ENCODE measurements around the gene UBTD2. TPM values are rescaled to one million over a fixed set of nuclear protein-coding genes. Genes with fewer than 3 reads are reported as not detected.

The UBTD2 gene
- total RNA-seq, 4 donors from 2014 or later: 6.0 to 35.4 (median 19.0) TPM

- H3K4me3 ChIP-seq: no peak overlapping the region
- H3K27ac ChIP-seq: peak overlapping the region; percentile 59 to 73 (median 62)
- TF ChIP-seq CTCF (IDR thresholded peaks at IDR 0.05): no peak
- no peak for TF ChIP-seq POLR2AphosphoS5 (IDR thresholded peaks at IDR 0.05)
- no peak for TF ChIP-seq EP300 (IDR thresholded peaks at IDR 0.05; ENCODE audit: low read depth)
- no peak for TF ChIP-seq POLR2A (IDR thresholded peaks at IDR 0.05)
- WGBS, 2 donors (ENCODE audit: low coverage in 1 of 2): 45 to 57% methylated on average over 3 of the region's 3 CpGs
- no peaks in the 10 kb centered on the region for H3K27me3 ChIP-seq
- intact Hi-C loops (cut with DNase I; ENCODE audit: low total_unique reads): no loop called here
- peak; percentile 70 for DNase-seq
- peaks cover 11 to 44% (median 15%) of the 10 kb centered on the region in 4 donors for H3K4me1 ChIP-seq
- in situ Hi-C loops (cut with MboI; ENCODE audit: low pct_ligation_motif_present in 1 of 4, low pct_unique_long_range_greater_than_20kb in 1 of 4, low sequenced_read_pairs in 3 of 4): no loop called here
- peaks cover 0 to 25% (median 2%) of the 10 kb centered on the region in 4 donors for H3K36me3 ChIP-seq
- H3K9me3 ChIP-seq: no peaks in the 10 kb centered on the region
These were observed 47.5 kb downstream of the UBTD2 start for GRCh38 chr5:172235827-172236736.

- 18 to 37% methylated on average over 3 to 4 of the region's 4 CpGs for WGBS, 2 donors (ENCODE audit: low coverage in 1 of 2)
- H3K4me3 ChIP-seq: peak overlapping the region in 1 of 4 donors; percentile 1
- no peaks in the 10 kb centered on the region for H3K27me3 ChIP-seq
- peaks cover 0 to 25% (median 2%) of the 10 kb centered on the region in 4 donors for H3K36me3 ChIP-seq
- no peak for DNase-seq
- H3K27ac ChIP-seq: peak overlapping the region; percentile 59 to 73 (median 62)
- H3K4me1 ChIP-seq: peaks cover 11 to 44% (median 15%) of the 10 kb centered on the region in 4 donors
- H3K9me3 ChIP-seq: no peaks in the 10 kb centered on the region
- TF ChIP-seq POLR2AphosphoS5 (IDR thresholded peaks at IDR 0.05): peak in 1 of 3 donors; percentile 24
- TF ChIP-seq CTCF (IDR thresholded peaks at IDR 0.05): no peak
- in situ Hi-C loops (cut with MboI; ENCODE audit: low pct_ligation_motif_present in 1 of 4, low pct_unique_long_range_greater_than_20kb in 1 of 4, low sequenced_read_pairs in 3 of 4): no loop called here
- intact Hi-C loops (cut with DNase I; ENCODE audit: low total_unique reads): no loop called here
These were observed 48.3 kb downstream of the UBTD2 start for GRCh38 chr5:172235132-172235780.

DNA sequence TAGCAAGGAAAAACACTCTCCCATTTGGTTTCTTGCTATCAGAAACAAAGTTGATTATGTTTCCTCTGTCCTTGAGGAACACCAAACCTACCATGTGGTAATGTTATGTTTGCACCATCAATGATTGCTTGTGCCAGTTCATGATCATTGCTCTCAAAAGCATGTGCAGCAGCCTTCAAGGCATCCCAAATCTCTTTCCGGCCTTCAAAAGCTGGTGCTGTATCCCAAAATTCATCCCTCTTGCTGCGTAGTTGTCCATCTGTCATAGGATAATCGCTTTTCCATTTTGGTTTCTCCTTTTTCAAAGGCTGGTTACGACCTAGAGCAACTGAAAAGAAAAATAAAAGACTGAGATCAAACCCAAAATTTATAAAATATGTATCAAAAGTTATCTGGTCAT, 49.5 kb downstream of the UBTD2 start:
- WGBS, 2 donors (ENCODE audit: low coverage in 1 of 2): 98% methylated on average over 4 of the region's 4 CpGs
- Histone ChIP-seq H3K4me1 (peaks cover 11 to 44% (median 15%) of the 10 kb centered on the region in 4 donors), H3K27me3 (no peaks in the 10 kb centered on the region), H3K36me3 (peaks cover 0 to 29% (median 2%) of the 10 kb centered on the region in 4 donors), H3K4me3 (no peak overlapping the region), H3K27ac (peak overlapping the region in 3 of 4 donors; percentile 61 to 73 (median 63)), H3K9me3 (no peaks in the 10 kb centered on the region)
- in situ Hi-C loops (cut with MboI; ENCODE audit: low pct_ligation_motif_present in 1 of 4, low pct_unique_long_range_greater_than_20kb in 1 of 4, low sequenced_read_pairs in 3 of 4): no loop called here
- no peak for DNase-seq
- TF ChIP-seq CTCF (IDR thresholded peaks at IDR 0.05) (no peak), EP300 (IDR thresholded peaks at IDR 0.05; ENCODE audit: low read depth) (no peak), POLR2AphosphoS5 (IDR thresholded peaks at IDR 0.05) (no peak), POLR2A (IDR thresholded peaks at IDR 0.05) (no peak)
- intact Hi-C loops (cut with DNase I; ENCODE audit: low total_unique reads): no loop called here

- no peak overlapping the region for H3K27ac ChIP-seq
- peaks cover 0 to 29% (median 2%) of the 10 kb centered on the region in 4 donors for H3K36me3 ChIP-seq
- intact Hi-C loops (cut with DNase I; ENCODE audit: low total_unique reads): no loop called here
- no peaks in the 10 kb centered on the region for H3K27me3 ChIP-seq
- no peak overlapping the region for H3K4me3 ChIP-seq
- H3K9me3 ChIP-seq: no peaks in the 10 kb centered on the region
- in situ Hi-C loops (cut with MboI; ENCODE audit: low pct_ligation_motif_present in 1 of 4, low pct_unique_long_range_greater_than_20kb in 1 of 4, low sequenced_read_pairs in 3 of 4): no loop called here
- DNase-seq: no peak
- peaks cover 0 to 6% (median under 1%) of the 10 kb centered on the region in 4 donors for H3K4me1 ChIP-seq
- TF ChIP-seq POLR2A (IDR thresholded peaks at IDR 0.05) (no peak), EP300 (IDR thresholded peaks at IDR 0.05; ENCODE audit: low read depth) (no peak), POLR2AphosphoS5 (IDR thresholded peaks at IDR 0.05) (no peak), CTCF (IDR thresholded peaks at IDR 0.05) (no peak)
- 71 to 82% methylated on average over 1 of the region's 1 CpG for WGBS, 2 donors (ENCODE audit: low coverage in 1 of 2)
These were observed 53.7 kb downstream of the UBTD2 start for GRCh38 chr5:172229904-172230303.

Measured in transverse colon (tissue), 4 donors.